ENCODE measurements around the gene CLSTN2. TPM values are rescaled to one million over a fixed set of nuclear protein-coding genes. Genes with fewer than 3 reads are reported as not detected.

Gene CLSTN2
- total and polyA plus RNA-seq, 2 donors from 2014 or later = 2.0 to 12.0 TPM

GRCh38 chr3:140370686-140371085, 435.7 kb downstream of the CLSTN2 start:
- no peak for DNase-seq
- H3K4me3 ChIP-seq (ENCODE audit: low read length in 3 of 3) = no peak overlapping the region
- no peak for TF ChIP-seq CTCF (IDR thresholded peaks at IDR 0.05; ENCODE audit: borderline replicate concordance, extremely low read depth, insufficient read depth)
- H3K9ac ChIP-seq (ENCODE audit: low read length in 3 of 3) = no peak overlapping the region
- intact Hi-C loops (cut with DNase I) = no loop called here
- H3K27me3 ChIP-seq (ENCODE audit: control insufficient read depth, insufficient read depth, low read length) = no peaks in the 10 kb centered on the region
- H3K9me3 ChIP-seq (ENCODE audit: control insufficient read depth in 2 of 3, insufficient read depth in 1 of 3, low read length in 3 of 3) = no peaks in the 10 kb centered on the region
- no peak for FAIRE-seq
- no peaks in the 10 kb centered on the region for H3K4me1 ChIP-seq (ENCODE audit: control insufficient read depth in 2 of 3, insufficient read depth in 2 of 3, low read depth in 1 of 3, low read length in 3 of 3)
- no peaks in the 10 kb centered on the region for H3K36me3 ChIP-seq (ENCODE audit: control insufficient read depth in 2 of 3, insufficient read depth in 3 of 3, low read length in 3 of 3)
- no peak overlapping the region for H3K27ac ChIP-seq (ENCODE audit: low read depth in 2 of 2, low read length in 2 of 2)

- intact Hi-C loops (cut with DNase I) = no loop called here
- no peak for DNase-seq
- Histone ChIP-seq H3K27me3 (ENCODE audit: control insufficient read depth, insufficient read depth, low read length) (no peaks in the 10 kb centered on the region), H3K9ac (ENCODE audit: low read length in 3 of 3) (no peak overlapping the region), H3K9me3 (ENCODE audit: control insufficient read depth in 2 of 3, insufficient read depth in 1 of 3, low read length in 3 of 3) (no peaks in the 10 kb centered on the region), H3K4me3 (ENCODE audit: low read length in 3 of 3) (no peak overlapping the region), H3K36me3 (ENCODE audit: control insufficient read depth in 2 of 3, insufficient read depth in 3 of 3, low read length in 3 of 3) (no peaks in the 10 kb centered on the region), H3K27ac (ENCODE audit: low read depth in 2 of 2, low read length in 2 of 2) (no peak overlapping the region), H3K4me1 (ENCODE audit: control insufficient read depth in 2 of 3, insufficient read depth in 2 of 3, low read depth in 1 of 3, low read length in 3 of 3) (no peaks in the 10 kb centered on the region)
- TF ChIP-seq CTCF (IDR thresholded peaks at IDR 0.05; ENCODE audit: borderline replicate concordance, extremely low read depth, insufficient read depth) = no peak
- FAIRE-seq = no peak
Observed at GRCh38 chr3:140373234-140373633, 438.2 kb downstream of the CLSTN2 start.

GRCh38 chr3:140375002-140375401, 440.0 kb downstream of the CLSTN2 start:
- Histone ChIP-seq H3K27me3 (ENCODE audit: control insufficient read depth, insufficient read depth, low read length) (no peaks in the 10 kb centered on the region), H3K36me3 (ENCODE audit: control insufficient read depth in 2 of 3, insufficient read depth in 3 of 3, low read length in 3 of 3) (no peaks in the 10 kb centered on the region), H3K4me1 (ENCODE audit: control insufficient read depth in 2 of 3, insufficient read depth in 2 of 3, low read depth in 1 of 3, low read length in 3 of 3) (no peaks in the 10 kb centered on the region), H3K9ac (ENCODE audit: low read length in 3 of 3) (no peak overlapping the region), H3K4me3 (ENCODE audit: low read length in 3 of 3) (no peak overlapping the region), H3K9me3 (ENCODE audit: control insufficient read depth in 2 of 3, insufficient read depth in 1 of 3, low read length in 3 of 3) (no peaks in the 10 kb centered on the region), H3K27ac (ENCODE audit: low read depth in 2 of 2, low read length in 2 of 2) (no peak overlapping the region)
- FAIRE-seq (no peak), DNase-seq (no peak)
- TF ChIP-seq CTCF (IDR thresholded peaks at IDR 0.05; ENCODE audit: borderline replicate concordance, extremely low read depth, insufficient read depth) = no peak
- intact Hi-C loops (cut with DNase I) = no loop called here

All from kidney (tissue), 14 donors.